Progenitor cell of endocrine pancreas (in vitro differentiated cells): ENCODE data around the gene PTGIS. TPM values are rescaled to one million over a fixed set of nuclear protein-coding genes. Genes with fewer than 3 reads are reported as not detected.
A peak's percentile ranks its signal among the peaks of the same experiment; 100 is the strongest.
"Not testable (repeated sequence)": the region's sequence is repeated elsewhere in the genome, so short reads cannot be mapped to it uniquely, and the experiment has no call there.

ENCODE experiments used
- DNase-seq: peaks from one replicate; pipeline ENCODE4 v3.0.0; 2021; ENCODE audit warnings: low spot score; ENCODE audit not compliant: unreplicated experiment
- H3K27ac Mint-ChIP-seq: 2 replicates; pipeline ENCODE4 v1.8.0; 2021; ENCODE audit warnings: mild to moderate bottlenecking, moderate library complexity, mixed read lengths
- H3K27me3 Mint-ChIP-seq: 2 replicates; pipeline ENCODE4 v1.8.0; 2021; ENCODE audit warnings: mixed read lengths
- H3K36me3 Mint-ChIP-seq: 2 replicates; pipeline ENCODE4 v1.8.0; 2022; ENCODE audit warnings: mixed read lengths; ENCODE audit not compliant: insufficient read depth
- H3K4me1 Mint-ChIP-seq: 2 replicates; pipeline ENCODE4 v1.8.0; 2021; ENCODE audit warnings: low read depth, mixed read lengths
- H3K4me3 Mint-ChIP-seq: 2 replicates; pipeline ENCODE4 v1.8.0; 2021; ENCODE audit warnings: low read depth, mild to moderate bottlenecking, moderate library complexity, mixed read lengths
- H3K9me3 Mint-ChIP-seq: 2 replicates; pipeline ENCODE4 v1.8.0; 2021; ENCODE audit warnings: low read depth, mixed read lengths
- total RNA-seq: library from RNA; stranded (reverse); gene quantifications from 2 replicates; pipeline ENCODE4 v1.2.1, GENCODE V29; 2021
- TF ChIP-seq, protein P1 (sequence below): fragments of 200-600 bp; sonication (generic); IDR thresholded peaks from one replicate; pipeline ENCODE4 v1.5.0; 2021; ENCODE audit warnings: antibody characterized with exemption, mild to moderate bottlenecking; ENCODE audit not compliant: unreplicated experiment

The PTGIS gene
- total RNA-seq, 1 donor from 2014 or later, result 19.3 TPM

- no peak for DNase-seq
- Mint-ChIP-seq H3K9me3 (no peaks in the 10 kb centered on the region), H3K4me3 (peak overlapping the region; percentile 66), H3K27me3 (peaks cover 2% of the 10 kb centered on the region), H3K4me1 (peaks cover 14% of the 10 kb centered on the region), H3K27ac (peak overlapping the region; percentile 8), H3K36me3 (no peaks in the 10 kb centered on the region)
- TF ChIP-seq, protein P1, sequence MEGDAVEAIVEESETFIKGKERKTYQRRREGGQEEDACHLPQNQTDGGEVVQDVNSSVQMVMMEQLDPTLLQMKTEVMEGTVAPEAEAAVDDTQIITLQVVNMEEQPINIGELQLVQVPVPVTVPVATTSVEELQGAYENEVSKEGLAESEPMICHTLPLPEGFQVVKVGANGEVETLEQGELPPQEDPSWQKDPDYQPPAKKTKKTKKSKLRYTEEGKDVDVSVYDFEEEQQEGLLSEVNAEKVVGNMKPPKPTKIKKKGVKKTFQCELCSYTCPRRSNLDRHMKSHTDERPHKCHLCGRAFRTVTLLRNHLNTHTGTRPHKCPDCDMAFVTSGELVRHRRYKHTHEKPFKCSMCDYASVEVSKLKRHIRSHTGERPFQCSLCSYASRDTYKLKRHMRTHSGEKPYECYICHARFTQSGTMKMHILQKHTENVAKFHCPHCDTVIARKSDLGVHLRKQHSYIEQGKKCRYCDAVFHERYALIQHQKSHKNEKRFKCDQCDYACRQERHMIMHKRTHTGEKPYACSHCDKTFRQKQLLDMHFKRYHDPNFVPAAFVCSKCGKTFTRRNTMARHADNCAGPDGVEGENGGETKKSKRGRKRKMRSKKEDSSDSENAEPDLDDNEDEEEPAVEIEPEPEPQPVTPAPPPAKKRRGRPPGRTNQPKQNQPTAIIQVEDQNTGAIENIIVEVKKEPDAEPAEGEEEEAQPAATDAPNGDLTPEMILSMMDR, result no peak
Observed at GRCh38 chr20:49566401-49567364, 1.3 kb downstream of the PTGIS start.

DNA sequence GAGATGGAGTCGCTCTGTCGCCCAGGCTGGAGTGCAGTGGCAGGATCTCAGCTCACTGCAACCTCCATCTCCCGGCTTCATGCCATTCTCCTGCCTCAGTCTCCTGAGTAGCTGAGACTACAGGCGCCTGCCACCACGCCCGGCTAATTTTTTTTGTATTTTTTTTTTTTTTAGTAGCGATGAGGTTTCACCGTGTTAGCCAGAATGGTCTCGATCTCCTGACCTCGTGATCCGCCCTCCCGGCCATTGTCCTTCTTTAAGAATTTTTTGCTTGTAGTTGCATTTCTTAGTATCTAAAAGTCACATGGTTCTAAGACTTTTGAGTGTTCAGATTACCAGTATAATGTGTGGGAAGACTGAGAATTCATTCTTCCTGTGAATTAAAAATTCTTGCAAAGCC lies 2.9 kb downstream of the PTGIS start:
- peaks cover 14% of the 10 kb centered on the region for H3K4me1 Mint-ChIP-seq
- not testable (repeated sequence) for DNase-seq, H3K4me3 Mint-ChIP-seq, H3K36me3 Mint-ChIP-seq, H3K9me3 Mint-ChIP-seq, H3K27me3 Mint-ChIP-seq, H3K27ac Mint-ChIP-seq

GRCh38 chr20:49563015-49563980 lies 4.6 kb downstream of the PTGIS start:
- Mint-ChIP-seq H3K9me3 (no peaks in the 10 kb centered on the region), H3K27ac (no peak overlapping the region), H3K4me1 (peaks cover 9% of the 10 kb centered on the region), H3K27me3 (no peaks in the 10 kb centered on the region), H3K4me3 (no peak overlapping the region), H3K36me3 (peaks cover 8% of the 10 kb centered on the region)
- no peak for DNase-seq
- TF ChIP-seq, protein P1, result no peak

GRCh38 chr20:49562311-49563014 lies 5.5 kb downstream of the PTGIS start:
- peaks cover 9% of the 10 kb centered on the region for H3K36me3 Mint-ChIP-seq
- peak overlapping the region; percentile 56 for H3K27ac Mint-ChIP-seq
- peaks cover 9% of the 10 kb centered on the region for H3K4me1 Mint-ChIP-seq
- no peaks in the 10 kb centered on the region for H3K27me3 Mint-ChIP-seq
- TF ChIP-seq, protein P1, result no peak
- H3K9me3 Mint-ChIP-seq, result no peaks in the 10 kb centered on the region
- no peak overlapping the region for H3K4me3 Mint-ChIP-seq
- DNase-seq, result no peak

- DNase-seq, result no peak
- no peaks in the 10 kb centered on the region for H3K27me3 Mint-ChIP-seq
- H3K4me3 Mint-ChIP-seq, result no peak overlapping the region
- H3K4me1 Mint-ChIP-seq, result peaks cover 9% of the 10 kb centered on the region
- peaks cover 11% of the 10 kb centered on the region for H3K36me3 Mint-ChIP-seq
- no peak overlapping the region for H3K27ac Mint-ChIP-seq
- TF ChIP-seq, protein P1, result no peak
- peaks cover 3% of the 10 kb centered on the region for H3K9me3 Mint-ChIP-seq
Observed at GRCh38 chr20:49561806-49562205, 6.1 kb downstream of the PTGIS start.
